Fibroblast of mammary gland (primary cell): ENCODE results near the gene ALX4.

Source experiments
- DNase-seq: peaks from one replicate; pipeline ENCODE4 v3.0.0-alpha.2; 2010; ENCODE audit warnings: low read depth
- H3K4me3 ChIP-seq: 2 replicates; pipeline ENCODE4 v1.5.1; 2011; ENCODE audit warnings: low read depth, mild to moderate bottlenecking, low read length, moderate library complexity; ENCODE audit not compliant: control insufficient read depth
- TF ChIP-seq, protein P1 (sequence below): conservative IDR thresholded peaks from 2 replicates; pipeline ENCODE4 v1.5.1; 2011; ENCODE audit warnings: low read depth, low read length, inconsistent platforms; ENCODE audit not compliant: control insufficient read depth, insufficient read depth

The ALX4 gene

DNA sequence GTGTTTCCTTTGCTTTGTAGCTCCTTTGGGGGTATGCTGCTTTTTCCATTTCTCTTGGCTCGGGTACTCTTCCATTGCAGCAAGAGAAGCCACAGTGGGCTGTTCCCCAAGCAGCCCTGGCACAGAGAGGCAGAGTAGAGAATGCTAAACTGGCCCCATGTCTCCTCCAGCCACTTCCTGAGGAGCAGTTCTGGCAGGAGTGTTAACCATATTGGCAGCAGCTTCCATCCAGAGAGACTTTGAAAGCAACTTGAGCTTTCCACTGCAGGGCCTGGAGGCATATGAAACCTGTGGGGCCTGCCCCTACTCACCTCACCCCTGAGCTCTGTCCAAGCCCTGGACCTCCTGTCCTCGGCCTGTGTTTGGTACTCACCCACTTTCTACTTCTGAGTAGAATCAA lies 61.8 kb downstream of the ALX4 start:
- TF ChIP-seq, protein P1, sequence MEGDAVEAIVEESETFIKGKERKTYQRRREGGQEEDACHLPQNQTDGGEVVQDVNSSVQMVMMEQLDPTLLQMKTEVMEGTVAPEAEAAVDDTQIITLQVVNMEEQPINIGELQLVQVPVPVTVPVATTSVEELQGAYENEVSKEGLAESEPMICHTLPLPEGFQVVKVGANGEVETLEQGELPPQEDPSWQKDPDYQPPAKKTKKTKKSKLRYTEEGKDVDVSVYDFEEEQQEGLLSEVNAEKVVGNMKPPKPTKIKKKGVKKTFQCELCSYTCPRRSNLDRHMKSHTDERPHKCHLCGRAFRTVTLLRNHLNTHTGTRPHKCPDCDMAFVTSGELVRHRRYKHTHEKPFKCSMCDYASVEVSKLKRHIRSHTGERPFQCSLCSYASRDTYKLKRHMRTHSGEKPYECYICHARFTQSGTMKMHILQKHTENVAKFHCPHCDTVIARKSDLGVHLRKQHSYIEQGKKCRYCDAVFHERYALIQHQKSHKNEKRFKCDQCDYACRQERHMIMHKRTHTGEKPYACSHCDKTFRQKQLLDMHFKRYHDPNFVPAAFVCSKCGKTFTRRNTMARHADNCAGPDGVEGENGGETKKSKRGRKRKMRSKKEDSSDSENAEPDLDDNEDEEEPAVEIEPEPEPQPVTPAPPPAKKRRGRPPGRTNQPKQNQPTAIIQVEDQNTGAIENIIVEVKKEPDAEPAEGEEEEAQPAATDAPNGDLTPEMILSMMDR = no peak
- DNase-seq = no peak
- H3K4me3 ChIP-seq = no peak overlapping the region

DNA sequence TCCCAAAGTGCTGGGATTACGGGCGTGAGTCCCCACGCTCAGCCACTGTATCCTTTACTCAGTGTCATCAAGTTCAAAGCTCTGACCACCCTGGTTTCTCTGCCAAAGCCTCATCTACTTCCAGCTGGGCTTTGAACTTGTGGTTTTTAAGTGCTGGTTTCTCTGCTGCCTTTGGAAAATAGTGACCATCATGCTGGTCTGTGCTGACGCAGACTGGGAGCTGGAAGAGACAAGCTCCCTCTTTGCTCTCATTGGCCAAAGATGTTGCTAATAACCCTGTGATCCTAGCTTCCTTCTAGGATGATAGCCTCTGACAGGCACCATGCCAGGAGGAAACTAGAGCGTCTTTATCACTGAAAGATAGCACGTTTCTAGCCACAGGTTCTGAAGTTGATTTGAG lies 62.4 kb downstream of the ALX4 start:
- DNase-seq = no peak
- TF ChIP-seq, protein P1 = no peak
- H3K4me3 ChIP-seq = no peak overlapping the region

DNA sequence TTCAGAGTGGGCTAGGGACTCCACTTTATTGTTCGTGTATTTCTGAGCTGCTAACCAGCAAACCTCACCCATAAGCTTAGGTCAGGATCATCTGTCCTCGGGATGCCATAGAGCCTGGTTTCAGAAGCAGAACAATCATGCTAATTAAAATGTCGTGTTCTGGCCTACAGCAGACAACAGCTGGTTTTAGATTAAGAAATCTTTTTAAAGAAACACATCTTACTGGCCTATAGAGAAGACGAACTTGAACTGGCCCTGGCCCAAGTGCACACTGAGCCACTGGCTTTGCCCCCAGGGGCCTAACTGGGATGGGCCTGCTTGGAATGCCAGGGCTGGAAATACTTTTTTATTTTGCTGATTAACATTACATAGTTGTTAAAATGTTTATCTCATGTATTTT lies 63.2 kb downstream of the ALX4 start:
- TF ChIP-seq, protein P1 = no peak
- DNase-seq = peak; percentile 68
- H3K4me3 ChIP-seq = no peak overlapping the region

DNA sequence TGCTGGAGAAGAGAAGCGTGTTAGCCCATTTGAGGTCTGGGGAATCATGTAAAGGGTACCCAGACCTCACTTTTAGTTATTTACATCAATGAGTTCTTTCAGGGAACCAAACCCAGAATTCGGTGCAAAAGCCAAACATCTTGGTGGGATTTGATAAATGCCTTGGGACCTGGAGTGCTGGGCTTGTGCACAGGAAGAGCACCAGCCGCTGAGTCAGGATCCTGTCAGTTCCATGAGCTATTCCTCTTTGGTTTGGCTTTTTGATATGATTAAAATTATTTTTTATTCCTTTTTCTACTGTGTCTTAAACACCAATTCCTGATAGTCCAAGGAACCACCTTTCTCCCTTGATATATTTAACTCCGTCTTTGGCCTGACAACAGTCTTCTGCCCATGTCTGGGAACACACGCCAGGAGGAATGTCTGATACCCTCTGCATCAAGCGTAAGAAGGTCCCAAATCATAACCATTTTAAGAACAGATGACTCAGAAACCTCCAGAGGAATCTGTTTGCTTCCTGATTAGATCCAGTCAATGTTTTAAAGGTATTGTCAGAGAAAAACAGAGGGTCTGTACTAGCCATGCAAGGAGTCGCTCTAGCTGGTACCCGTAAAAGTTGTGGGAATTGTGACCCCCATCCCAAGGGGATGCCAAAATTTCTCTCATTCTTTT lies 65.2 kb downstream of the ALX4 start:
- TF ChIP-seq, protein P1 = no peak
- peak; percentile 53 for DNase-seq

DNA sequence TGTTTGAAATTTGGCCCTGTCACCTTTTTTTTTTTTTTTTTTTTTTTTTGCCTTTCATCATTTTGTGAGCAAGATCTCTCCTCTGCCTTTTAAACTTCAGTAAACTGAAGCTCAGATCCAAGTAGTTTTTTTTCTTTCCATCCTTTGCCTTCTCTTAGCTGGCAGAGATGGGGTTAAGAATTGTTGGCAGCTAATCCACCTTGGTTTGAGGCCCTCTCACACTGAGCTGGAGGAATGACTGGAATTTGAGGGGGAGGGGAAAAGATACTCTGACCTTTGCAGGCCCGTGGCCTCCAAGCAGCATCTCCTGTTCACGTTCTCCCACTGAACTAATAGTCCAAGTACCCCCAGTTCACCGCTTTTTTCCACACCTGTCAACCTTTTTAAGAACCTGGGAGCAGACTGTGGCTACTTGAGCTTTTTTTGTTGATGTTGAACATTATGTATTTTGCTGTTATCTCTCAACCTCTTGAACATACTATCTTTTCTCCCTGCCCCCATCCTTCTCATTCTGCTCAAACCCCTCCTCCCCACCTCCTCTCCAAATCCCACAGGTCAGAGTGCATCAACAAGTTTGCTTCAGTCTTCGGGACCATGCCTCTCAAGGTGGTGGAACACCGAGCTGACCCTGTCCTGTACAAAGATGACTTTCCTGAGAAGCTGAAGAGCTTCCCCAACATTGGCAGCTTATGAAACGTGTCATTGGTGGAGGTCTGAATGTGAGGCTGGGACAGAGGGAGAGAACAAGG lies 66.2 kb downstream of the ALX4 start:
- H3K4me3 ChIP-seq = no peak overlapping the region
- TF ChIP-seq, protein P1 = no peak
- DNase-seq = peak; percentile 30

More for the DNA sequence above, 65.2 kb downstream of the ALX4 start:
- H3K4me3 ChIP-seq = no peak overlapping the region

DNA sequence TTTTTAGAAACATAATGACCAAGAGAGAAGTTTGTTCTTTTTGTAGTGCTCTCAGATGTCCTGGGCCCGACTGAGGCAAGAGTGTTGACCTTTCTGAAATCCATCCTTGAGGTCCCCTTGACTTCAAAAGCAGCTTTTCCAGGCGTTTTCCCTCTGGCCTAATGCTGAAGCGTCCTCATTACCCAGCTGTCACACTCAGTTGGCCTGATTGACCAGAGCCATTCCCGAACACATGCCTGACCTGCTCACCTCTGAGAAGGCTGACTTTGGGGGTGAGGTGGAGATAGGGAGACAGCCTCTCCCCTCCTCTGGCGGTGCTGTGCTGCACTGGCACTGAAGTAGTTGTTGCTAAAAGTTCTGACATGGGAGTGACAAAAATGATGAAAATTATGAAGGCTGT lies 66.9 kb downstream of the ALX4 start:
- TF ChIP-seq, protein P1 = no peak
- no peak overlapping the region for H3K4me3 ChIP-seq
- DNase-seq = no peak
